Thyroid gland (tissue), 4 donors: ENCODE data around the gene PRELID3B.

Experiments used
- POLR2A ChIP-seq, 2 donors: fragments of 450-650 bp; IDR thresholded peaks; one replicate each; pipeline ENCODE4 v1.6.1; 2017; ENCODE audit warnings: antibody characterized with exemption in 2 of 2, mild to moderate bottlenecking in 2 of 2, moderate library complexity in 1 of 2
- TF ChIP-seq, protein P1 (sequence below), 6 experiments: fragments of 200-600 bp in 3 of 6; fragments of 450-650 bp in 3 of 6; sonication (generic) in 3 of 6; IDR thresholded peaks; one replicate each; pipeline ENCODE4 v1.5.1; 2016 to 2019; ENCODE audit warnings: antibody characterized with exemption in 6 of 6, mild to moderate bottlenecking in 2 of 6, inconsistent platforms in 1 of 6, moderate library complexity in 1 of 6

- TF ChIP-seq POLR2A (IDR thresholded peaks at IDR 0.05) = no peak
- TF ChIP-seq, protein P1, sequence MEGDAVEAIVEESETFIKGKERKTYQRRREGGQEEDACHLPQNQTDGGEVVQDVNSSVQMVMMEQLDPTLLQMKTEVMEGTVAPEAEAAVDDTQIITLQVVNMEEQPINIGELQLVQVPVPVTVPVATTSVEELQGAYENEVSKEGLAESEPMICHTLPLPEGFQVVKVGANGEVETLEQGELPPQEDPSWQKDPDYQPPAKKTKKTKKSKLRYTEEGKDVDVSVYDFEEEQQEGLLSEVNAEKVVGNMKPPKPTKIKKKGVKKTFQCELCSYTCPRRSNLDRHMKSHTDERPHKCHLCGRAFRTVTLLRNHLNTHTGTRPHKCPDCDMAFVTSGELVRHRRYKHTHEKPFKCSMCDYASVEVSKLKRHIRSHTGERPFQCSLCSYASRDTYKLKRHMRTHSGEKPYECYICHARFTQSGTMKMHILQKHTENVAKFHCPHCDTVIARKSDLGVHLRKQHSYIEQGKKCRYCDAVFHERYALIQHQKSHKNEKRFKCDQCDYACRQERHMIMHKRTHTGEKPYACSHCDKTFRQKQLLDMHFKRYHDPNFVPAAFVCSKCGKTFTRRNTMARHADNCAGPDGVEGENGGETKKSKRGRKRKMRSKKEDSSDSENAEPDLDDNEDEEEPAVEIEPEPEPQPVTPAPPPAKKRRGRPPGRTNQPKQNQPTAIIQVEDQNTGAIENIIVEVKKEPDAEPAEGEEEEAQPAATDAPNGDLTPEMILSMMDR (IDR thresholded peaks at IDR 0.05) = no peak
These were observed 3.4 kb downstream of the PRELID3B start for GRCh38 chr20:59039233-59039632.
